HG03442 (cell line): ENCODE results near the gene XYLT1.

Experiments
- ATAC-seq: cut with Tn5 transposase; IDR thresholded peaks from one replicate; pipeline ENCODE4 v1.9.1; 2021; ENCODE audit warnings: mild to moderate bottlenecking, moderate library complexity; ENCODE audit not compliant: unreplicated experiment

The XYLT1 gene

DNA sequence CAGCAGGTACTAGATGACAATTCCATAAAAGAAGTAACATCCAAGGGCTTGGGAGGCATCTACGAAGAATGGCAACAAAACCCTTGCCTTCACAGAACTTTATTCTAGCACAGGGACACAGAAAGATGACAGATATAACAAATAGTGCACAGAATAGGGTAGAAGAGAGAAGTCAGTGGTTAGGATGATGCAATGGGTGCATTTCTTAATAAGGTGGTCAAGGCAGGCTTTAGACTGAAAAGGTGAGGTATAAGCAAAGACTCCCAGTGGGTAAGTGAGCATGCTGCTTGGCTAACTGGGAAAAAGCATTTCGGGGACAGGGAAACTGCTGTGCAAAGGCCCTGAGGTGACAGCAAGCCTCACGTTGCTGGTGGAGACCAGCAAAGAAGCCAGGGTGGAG, 175.9 kb downstream of the XYLT1 start:
- ATAC-seq, result no peak

- no peak for ATAC-seq
Observed at GRCh38 chr16:17293813-17294558, 176.8 kb downstream of the XYLT1 start.

- ATAC-seq, result no peak
Observed at GRCh38 chr16:17291289-17291688, 179.5 kb downstream of the XYLT1 start.

DNA sequence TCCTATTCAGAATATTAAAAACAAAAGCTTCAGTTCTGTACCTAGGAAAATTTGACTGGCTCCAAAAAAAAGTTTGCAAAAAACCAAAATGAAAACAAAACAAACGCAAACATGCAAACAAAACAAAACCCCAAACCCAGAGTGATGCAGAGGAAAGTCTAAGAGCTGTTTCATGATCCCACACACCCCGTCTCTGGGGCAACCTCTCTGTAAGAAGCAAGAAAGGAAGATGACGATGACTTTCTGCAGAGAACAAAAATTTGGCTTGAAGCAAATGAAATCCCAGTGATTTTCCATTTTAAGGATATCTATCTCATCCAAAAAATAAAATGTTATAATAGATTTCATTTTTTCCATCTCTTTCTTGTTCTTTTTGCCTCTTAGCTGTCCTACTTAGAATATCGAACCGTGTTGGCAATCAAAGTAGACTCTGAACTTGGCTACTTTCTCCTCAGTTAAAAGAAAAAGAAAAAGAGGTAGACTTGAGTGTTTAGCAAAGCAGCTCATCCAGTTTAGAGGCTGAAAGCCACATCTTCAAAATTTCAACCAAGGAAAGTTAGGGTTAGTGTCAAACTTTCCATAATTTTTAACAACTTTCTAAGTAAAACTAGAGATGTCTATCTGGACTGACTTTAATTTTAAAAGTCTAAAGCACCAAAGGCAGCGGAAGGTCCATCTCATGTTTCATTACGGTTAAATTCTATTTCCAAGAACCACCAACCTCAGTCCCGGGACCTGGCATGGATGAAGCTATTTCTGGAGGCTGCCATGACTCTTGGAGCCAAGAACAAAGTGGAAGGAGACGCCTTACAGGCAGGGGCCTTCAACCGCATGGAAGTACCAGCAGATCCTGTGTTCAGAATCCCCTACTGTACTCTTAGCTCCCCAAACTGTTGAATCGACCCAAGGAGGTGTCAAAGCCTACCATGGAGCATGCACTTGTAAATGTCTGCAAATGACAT, 180.8 kb downstream of the XYLT1 start:
- no peak for ATAC-seq

- no peak for ATAC-seq
Observed at GRCh38 chr16:17289050-17289449, 181.7 kb downstream of the XYLT1 start.

- ATAC-seq, result no peak
Observed at GRCh38 chr16:17287166-17287800, 183.5 kb downstream of the XYLT1 start.

DNA sequence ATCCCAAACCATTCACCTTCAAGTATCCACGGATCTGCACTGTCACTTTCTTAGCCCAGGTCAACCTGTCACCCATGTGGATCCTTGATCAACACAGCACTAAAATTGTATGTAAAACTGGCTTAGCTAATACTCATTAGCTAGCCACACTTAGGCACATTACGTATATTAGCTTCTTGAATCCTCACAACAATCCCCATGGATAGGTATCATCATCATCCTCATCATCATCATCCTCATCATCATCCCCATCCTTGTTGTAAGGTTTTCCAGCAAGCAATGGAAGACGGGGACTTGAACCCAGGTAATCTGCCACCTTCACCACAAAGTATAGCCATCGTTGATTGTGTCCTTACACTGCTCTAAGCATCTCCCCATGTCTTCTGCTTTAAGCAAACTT, 184.3 kb downstream of the XYLT1 start:
- ATAC-seq, result no peak

DNA sequence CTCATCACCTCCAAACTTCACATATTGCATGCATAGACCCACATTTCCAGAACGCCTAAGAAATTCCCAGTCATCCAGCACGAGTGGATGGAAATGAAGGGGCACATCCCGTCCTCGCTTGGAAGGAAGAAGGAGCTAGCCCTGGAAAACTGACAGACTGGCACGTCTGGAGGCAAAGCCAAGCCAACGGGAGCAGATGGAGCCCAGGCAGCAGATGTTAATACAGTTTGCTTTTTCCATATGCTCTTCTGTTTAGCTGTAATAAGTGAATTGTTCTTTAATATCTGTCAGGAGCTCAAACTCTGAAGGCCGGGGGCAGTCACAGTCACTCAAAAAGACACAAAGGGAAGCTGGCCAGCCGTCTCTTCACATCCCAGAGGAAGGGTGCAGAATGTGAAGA, 187.7 kb downstream of the XYLT1 start:
- no peak for ATAC-seq

- no peak for ATAC-seq
Observed at GRCh38 chr16:17282247-17282646, 188.5 kb downstream of the XYLT1 start.

DNA sequence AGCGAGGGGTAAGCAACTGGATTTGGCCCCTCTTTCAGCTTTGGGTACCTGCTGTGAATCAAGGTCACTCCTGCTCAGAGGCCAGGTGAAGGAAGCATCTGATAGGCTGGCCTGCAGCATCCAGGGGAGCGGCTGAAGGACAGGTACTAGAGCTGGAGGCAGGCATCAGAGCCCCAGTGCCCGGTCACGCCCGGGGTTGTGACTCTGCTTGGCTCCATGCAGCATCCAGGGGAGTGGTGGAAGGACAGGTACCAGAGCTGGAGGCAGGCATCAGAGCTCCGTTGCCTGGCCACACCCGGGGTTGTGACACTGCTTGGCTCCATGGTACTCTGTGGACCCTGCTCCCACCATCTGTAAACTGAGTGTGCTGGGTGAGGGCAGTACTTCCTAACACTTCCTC, 189.7 kb downstream of the XYLT1 start:
- ATAC-seq, result no peak

DNA sequence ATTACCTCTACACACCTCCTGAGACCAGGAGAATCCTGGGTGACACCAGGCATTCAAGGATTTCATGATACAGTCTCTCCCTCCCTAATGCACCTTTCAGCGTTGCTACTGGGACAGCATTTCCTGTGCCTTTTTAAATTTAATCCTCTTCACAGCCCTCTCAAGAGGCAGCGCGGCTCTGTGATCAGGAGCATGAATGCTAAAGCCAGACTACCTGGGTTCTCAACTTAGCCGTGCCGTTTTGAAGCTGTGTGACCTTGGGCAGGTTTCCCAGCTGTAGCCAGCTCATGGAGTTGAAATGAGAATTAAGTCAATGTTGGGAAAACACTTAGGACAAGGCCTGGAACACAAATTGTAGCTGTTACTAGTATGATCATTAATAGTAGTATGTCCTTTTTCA, 191.8 kb downstream of the XYLT1 start:
- ATAC-seq, result no peak

GRCh38 chr16:17277981-17278381, 192.8 kb downstream of the XYLT1 start:
- no peak for ATAC-seq

GRCh38 chr16:17276610-17277009, 194.2 kb downstream of the XYLT1 start:
- ATAC-seq, result no peak

- no peak for ATAC-seq
Observed at GRCh38 chr16:17276010-17276530, 194.7 kb downstream of the XYLT1 start.

- no peak for ATAC-seq
Observed at GRCh38 chr16:17275076-17276009, 195.4 kb downstream of the XYLT1 start.

- ATAC-seq, result no peak
Observed at GRCh38 chr16:17273142-17273561, 197.6 kb downstream of the XYLT1 start.

DNA sequence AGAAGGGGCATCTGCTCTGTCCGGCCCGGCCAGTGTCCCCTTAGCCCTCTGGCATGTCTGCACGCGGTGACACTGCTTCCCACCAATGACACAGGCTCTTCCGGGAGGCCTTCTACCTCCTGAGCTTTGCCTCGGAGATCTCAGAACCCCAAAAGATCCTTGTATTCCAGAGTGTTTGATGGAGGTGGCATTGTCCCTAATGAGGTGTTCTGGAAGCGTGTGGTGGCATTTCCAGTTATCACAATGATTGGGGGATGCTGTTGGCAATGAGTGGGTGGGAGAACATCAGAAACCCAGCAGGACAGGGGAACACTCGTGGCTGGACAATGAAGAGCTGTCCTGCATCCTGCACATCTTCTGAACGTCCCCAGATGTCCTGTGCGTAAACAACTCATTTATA, 198.0 kb downstream of the XYLT1 start:
- ATAC-seq, result no peak

DNA sequence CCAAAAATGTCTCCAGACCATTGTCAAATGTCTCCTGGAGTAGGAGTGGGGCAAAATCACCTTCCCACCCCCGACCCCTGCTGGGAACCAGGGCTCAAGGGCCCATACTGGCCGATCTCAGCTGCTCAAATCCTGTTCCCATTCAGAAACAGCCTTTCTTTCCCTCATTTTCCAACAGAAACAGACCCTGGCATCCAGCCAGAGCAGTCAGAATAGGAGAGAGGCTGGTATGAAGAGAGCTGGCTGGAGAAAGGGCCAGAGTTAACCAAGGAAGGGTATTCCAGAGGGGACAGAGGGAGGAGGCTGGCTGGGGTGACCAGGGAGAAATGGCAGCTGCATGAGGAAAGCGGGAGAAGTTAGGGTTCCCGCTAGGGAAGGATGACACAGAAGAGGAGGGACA, 199.1 kb downstream of the XYLT1 start:
- ATAC-seq, result no peak

DNA sequence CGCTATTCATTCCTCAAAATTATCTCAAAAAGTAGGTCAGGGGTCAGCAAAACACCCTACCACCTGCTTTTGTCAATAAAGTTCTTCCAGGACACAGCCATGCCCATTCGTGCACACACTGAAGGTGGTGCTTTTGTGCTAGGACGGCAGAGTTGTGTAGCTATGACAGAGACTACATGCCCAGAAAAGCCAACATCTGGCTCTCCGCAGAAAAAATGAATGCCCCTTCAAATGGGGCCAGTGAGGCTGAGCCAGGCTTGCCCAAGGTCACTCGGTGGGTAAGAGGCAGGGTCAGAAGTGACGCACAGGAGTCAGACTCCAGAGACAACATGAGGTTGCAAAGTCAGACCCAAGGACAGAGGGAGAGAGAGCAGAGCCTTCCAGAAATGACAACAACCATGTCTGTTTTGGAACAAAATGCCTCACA, 200.1 kb downstream of the XYLT1 start:
- no peak for ATAC-seq

- no peak for ATAC-seq
Observed at GRCh38 chr16:17270111-17270510, 200.6 kb downstream of the XYLT1 start.
